ENCODE measurements around the gene HOXC9. TPM values are rescaled to one million over a fixed set of nuclear protein-coding genes. Genes with fewer than 3 reads are reported as not detected.

The HOXC9 gene
- total RNA-seq, 4 donors from 2014 or later: 13.6 to 37.7 (median 26.3) TPM

DNA sequence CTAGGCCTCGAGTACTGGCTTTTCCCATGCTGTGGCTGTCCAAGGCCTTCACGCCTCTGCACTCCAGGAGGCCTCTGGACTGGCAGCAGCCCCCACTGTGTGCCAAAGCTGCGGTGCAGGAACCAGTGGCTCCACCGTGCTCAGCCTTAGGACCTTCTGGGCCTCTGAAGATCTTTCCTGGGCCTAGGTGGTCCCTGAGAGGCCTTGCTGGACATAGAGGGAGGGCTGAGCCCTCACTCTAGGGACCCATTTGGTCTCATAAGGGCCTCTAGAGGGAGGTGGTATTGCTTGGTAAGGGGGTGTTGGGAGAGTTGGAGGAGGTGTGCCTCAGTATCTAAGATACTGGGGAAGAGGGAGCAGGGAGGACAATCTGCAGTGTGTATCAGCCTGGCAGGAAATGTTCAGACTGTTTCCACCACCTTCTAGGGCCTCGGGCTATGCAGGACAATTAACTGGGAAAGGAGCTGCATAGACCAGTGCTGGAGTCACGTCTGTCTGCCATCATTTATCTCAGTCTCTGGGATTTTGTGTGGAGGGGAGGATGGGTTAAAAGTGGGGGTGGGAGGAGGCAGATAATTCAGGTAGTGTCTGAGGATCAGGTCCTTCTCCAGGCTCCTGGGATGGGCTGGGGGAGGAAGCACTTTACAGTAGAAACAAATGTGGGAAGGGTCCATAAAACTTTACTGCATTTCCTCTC lies 35.8 kb downstream of the HOXC9 start:
- in situ Hi-C loops (cut with MboI; ENCODE audit: low sequenced_read_pairs in 4 of 4): no loop called here
- intact Hi-C loops (cut with DNase I; ENCODE audit: low total_unique reads): no loop called here

DNA sequence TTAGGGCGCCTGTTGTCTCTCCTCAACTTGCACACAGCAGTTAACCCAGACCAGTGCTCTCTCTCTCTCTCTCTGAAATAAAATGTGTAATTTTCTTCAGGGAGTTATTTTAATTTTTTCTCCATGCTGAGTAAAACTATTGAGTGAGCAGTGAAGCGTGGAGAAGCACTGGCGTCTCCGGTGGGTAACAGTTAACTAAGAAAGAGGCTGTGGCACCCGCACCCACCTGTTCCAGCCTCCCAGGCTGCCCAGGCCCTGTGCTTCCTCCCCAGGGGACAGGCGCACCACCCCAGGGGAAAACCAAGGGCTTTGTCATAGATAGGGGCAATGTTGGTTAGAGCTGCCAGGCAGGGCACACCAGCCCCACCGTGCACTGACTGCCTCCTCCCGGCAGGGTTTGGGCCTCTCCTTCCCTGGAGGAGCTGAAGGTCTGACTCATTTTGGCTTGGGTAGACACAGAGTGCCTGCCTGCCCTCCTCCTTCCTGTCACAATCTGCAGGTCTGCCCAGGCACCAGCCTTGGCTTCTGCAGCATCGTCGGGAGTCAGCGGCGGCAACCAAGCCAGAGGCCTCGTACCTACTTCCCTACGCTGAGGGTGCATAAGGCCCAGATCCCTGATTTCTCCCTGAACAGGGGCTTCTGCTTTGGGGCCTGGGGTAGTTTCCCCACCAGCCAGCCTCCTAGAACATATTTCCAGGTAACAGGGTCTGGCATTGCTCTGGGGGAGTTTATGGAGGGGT lies 36.8 kb downstream of the HOXC9 start:
- DNase-seq (no peak), ATAC-seq (no peak)
- in situ Hi-C loops (cut with MboI; ENCODE audit: low sequenced_read_pairs in 4 of 4) (no loop called here), intact Hi-C loops (cut with DNase I; ENCODE audit: low total_unique reads) (no loop called here)
- no peaks in the 10 kb centered on the region for H3K9me3 ChIP-seq
- peaks cover 19 to 29% of the 10 kb centered on the region in 2 donors for H3K4me1 ChIP-seq
- H3K4me3 ChIP-seq: no peak overlapping the region
- H3K27me3 ChIP-seq: no peaks in the 10 kb centered on the region
- H3K36me3 ChIP-seq: no peaks in the 10 kb centered on the region
- peak overlapping the region in 1 of 4 donors; percentile 8 for H3K27ac ChIP-seq
- TF ChIP-seq, protein P1, sequence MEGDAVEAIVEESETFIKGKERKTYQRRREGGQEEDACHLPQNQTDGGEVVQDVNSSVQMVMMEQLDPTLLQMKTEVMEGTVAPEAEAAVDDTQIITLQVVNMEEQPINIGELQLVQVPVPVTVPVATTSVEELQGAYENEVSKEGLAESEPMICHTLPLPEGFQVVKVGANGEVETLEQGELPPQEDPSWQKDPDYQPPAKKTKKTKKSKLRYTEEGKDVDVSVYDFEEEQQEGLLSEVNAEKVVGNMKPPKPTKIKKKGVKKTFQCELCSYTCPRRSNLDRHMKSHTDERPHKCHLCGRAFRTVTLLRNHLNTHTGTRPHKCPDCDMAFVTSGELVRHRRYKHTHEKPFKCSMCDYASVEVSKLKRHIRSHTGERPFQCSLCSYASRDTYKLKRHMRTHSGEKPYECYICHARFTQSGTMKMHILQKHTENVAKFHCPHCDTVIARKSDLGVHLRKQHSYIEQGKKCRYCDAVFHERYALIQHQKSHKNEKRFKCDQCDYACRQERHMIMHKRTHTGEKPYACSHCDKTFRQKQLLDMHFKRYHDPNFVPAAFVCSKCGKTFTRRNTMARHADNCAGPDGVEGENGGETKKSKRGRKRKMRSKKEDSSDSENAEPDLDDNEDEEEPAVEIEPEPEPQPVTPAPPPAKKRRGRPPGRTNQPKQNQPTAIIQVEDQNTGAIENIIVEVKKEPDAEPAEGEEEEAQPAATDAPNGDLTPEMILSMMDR (IDR thresholded peaks at IDR 0.05 in 4 of 5, conservative IDR thresholded peaks at IDR 0.05 in 1 of 5): no peak
- no peak for TF ChIP-seq POLR2A (IDR thresholded peaks at IDR 0.05)

More for the DNA sequence above, 35.8 kb downstream of the HOXC9 start:
- ATAC-seq: no peak
- no peaks in the 10 kb centered on the region for H3K36me3 ChIP-seq
- no peak overlapping the region for H3K4me3 ChIP-seq
- H3K27me3 ChIP-seq: no peaks in the 10 kb centered on the region
- H3K9me3 ChIP-seq: no peaks in the 10 kb centered on the region
- peaks cover 22 to 29% of the 10 kb centered on the region in 2 donors for H3K4me1 ChIP-seq
- no peak overlapping the region for H3K27ac ChIP-seq
- TF ChIP-seq, protein P1 (IDR thresholded peaks at IDR 0.05 in 4 of 5, conservative IDR thresholded peaks at IDR 0.05 in 1 of 5): no peak
- no peak for TF ChIP-seq POLR2A (IDR thresholded peaks at IDR 0.05)
- no peak for DNase-seq

DNA sequence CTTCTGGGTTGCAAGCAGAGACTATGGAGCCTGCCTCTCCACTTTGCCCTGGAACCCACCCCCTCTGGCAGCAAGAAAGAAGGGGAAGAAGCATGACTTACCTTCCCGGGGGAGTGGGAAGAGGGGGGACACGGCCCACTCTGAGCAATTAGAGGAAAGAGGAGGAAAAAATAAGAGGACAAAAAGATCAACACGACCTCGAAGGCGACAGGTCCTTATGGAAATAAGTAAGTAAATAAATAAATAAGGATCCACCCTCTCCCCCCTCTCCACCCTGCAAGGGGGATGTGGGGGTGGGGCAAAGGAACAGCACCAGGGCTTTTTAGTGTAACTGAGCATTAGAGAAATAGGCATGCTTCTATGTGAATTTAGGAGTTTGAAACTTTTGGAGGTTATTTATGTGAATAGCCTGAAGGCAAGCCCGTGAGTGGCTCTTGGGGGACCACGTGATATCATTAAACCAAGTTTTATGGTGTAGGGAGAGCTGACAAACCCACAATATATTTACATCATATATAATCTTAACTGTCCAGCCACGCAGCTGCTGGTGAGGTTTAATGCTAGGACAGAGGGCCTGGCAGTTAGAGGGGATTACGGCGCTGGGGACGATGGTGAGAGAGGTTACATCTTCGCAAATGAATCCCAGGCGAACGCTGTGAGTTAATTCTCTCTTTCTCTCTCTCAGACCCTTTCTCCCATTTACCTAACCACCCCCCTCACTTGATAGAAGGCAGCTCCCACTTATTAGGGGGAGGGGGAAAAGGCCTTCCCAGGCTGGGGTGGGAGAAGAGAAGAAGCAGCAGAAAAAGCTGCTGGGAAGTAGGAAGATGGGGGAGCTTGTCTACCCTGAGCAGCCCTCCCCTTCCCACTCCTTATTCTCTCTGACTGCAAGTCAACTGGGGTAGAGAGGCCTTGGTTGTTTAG lies 37.7 kb downstream of the HOXC9 start:
- in situ Hi-C loops (cut with MboI; ENCODE audit: low sequenced_read_pairs in 4 of 4): no loop called here
- Histone ChIP-seq H3K27ac (peak overlapping the region in 3 of 4 donors; percentile 63 to 68 (median 67)), H3K4me3 (no peak overlapping the region), H3K27me3 (no peaks in the 10 kb centered on the region), H3K9me3 (no peaks in the 10 kb centered on the region), H3K4me1 (peaks cover 12 to 24% of the 10 kb centered on the region in 2 donors), H3K36me3 (no peaks in the 10 kb centered on the region)
- DNase-seq (no peak), ATAC-seq (no peak)
- TF ChIP-seq, protein P1 (IDR thresholded peaks at IDR 0.05 in 4 of 5, conservative IDR thresholded peaks at IDR 0.05 in 1 of 5): no peak
- intact Hi-C loops (cut with DNase I; ENCODE audit: low total_unique reads): no loop called here

DNA sequence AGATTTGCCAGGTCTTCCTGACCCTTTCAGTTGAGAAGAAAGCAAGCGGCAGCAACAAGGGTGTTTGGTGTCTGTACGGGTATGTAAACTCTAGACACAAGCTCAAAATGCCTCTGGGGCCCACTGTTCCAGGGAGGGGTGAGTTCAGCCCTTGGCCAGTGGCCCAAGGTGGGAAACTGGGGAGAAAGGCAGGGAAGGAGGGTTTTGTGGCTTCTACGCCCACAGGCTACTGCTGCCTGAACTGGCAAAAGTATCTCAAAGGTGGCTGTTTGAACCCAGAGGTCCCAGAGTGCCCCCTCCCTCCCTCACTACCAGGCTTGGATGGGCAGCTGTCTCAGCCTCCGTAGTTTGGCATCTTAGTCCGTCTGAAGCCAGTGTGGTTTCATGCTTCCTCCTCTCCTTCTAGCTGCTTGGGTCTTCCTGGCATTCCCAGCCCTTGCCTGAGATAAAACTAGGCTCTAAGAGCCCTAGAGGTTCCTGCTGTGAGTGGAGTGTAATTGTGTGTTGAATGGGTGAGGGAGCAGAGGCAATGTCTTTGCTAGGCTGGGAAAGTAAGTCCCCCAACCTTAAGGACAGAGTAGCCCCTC lies 38.4 kb downstream of the HOXC9 start:
- Histone ChIP-seq H3K36me3 (no peaks in the 10 kb centered on the region), H3K27me3 (no peaks in the 10 kb centered on the region), H3K4me3 (no peak overlapping the region), H3K27ac (peak overlapping the region in 3 of 4 donors; percentile 63 to 68 (median 67)), H3K9me3 (no peaks in the 10 kb centered on the region), H3K4me1 (peaks cover 16 to 28% of the 10 kb centered on the region in 2 donors)
- ATAC-seq (no peak), DNase-seq (no peak)
- in situ Hi-C loops (cut with MboI; ENCODE audit: low sequenced_read_pairs in 4 of 4): no loop called here
- no peak for TF ChIP-seq POLR2A (IDR thresholded peaks at IDR 0.05)
- TF ChIP-seq, protein P1 (IDR thresholded peaks at IDR 0.05 in 4 of 5, conservative IDR thresholded peaks at IDR 0.05 in 1 of 5): no peak
- intact Hi-C loops (cut with DNase I; ENCODE audit: low total_unique reads): no loop called here
